ENCODE measurements around the gene API5. TPM values are rescaled to one million over a fixed set of nuclear protein-coding genes. Genes with fewer than 3 reads are reported as not detected.

Gene API5
- polyA plus RNA-seq, 5 donors, result 81.1 to 122 (median 112) TPM

GRCh38 chr11:43356336-43356735 lies 44.5 kb downstream of the API5 start:
- DNase-seq, result no peak

- DNase-seq, result no peak
Observed at GRCh38 chr11:43358279-43358800, 46.5 kb downstream of the API5 start.

GRCh38 chr11:43358801-43359421 lies 47.1 kb downstream of the API5 start, which contains the start of gene TTC17:
Gene TTC17 (plus strand): TSS chr11:43358920. CDS start chr11:43358955, 35 bp downstream.
- DNase-seq, result peak; percentile 86 to 88

- DNase-seq, result no peak
Observed at GRCh38 chr11:43359422-43359818, 47.6 kb downstream of the API5 start.

GRCh38 chr11:43360361-43361032 lies 48.7 kb downstream of the API5 start:
- DNase-seq, result no peak

- no peak for DNase-seq
Observed at GRCh38 chr11:43366677-43367076, 54.9 kb downstream of the API5 start.

GRCh38 chr11:43367382-43368178 lies 55.8 kb downstream of the API5 start:
- DNase-seq, result peak in 1 of 2 donors; percentile 23

- DNase-seq, result no peak
Observed at GRCh38 chr11:43376065-43376464, 64.3 kb downstream of the API5 start.

- DNase-seq, result no peak
Observed at GRCh38 chr11:43376594-43376993, 64.8 kb downstream of the API5 start.

- DNase-seq, result no peak
Observed at GRCh38 chr11:43377389-43377788, 65.6 kb downstream of the API5 start.

GRCh38 chr11:43378897-43379296 lies 67.1 kb downstream of the API5 start:
- DNase-seq, result no peak

GRCh38 chr11:43381802-43382201 lies 70.0 kb downstream of the API5 start:
- DNase-seq, result no peak

GRCh38 chr11:43382614-43383013 lies 70.8 kb downstream of the API5 start:
- no peak for DNase-seq

GRCh38 chr11:43384393-43384792 lies 72.6 kb downstream of the API5 start:
- no peak for DNase-seq

- no peak for DNase-seq
Observed at GRCh38 chr11:43392713-43393112, 80.9 kb downstream of the API5 start.

- DNase-seq, result peak; percentile 2 to 4
Observed at GRCh38 chr11:43393765-43394355, 82.1 kb downstream of the API5 start.

Other genes with a start within 250 kb of the API5 start
- gene TTC17, start 46.9 kb downstream of the API5 start, polyA plus RNA-seq (ENCODE audit: insufficient read depth in 1 of 5, insufficient read length in 5 of 5, low replicate concordance in 1 of 5), result 100 to 1,000 TPM; 124 to 228 (median 187) TPM

Measured in right lung (tissue), 5 donors.